OCI-LY7 (cell line): ENCODE results near the gene PODNL1. TPM values are rescaled to one million over a fixed set of nuclear protein-coding genes. Genes with fewer than 3 reads are reported as not detected.

ENCODE experiments used
- BruUV-seq: library from RNA; stranded (reverse); fragments of 400-500 nt; replicated peaks from 2 replicates; lab custom pipeline; 2021; lab: Mats Ljungman, UMichigan
- CTCF ChIA-PET: fragments of 300-600 bp; sonication (Branson Sonifier 250); formaldehyde crosslinking; loops from one replicate; lab custom pipeline; 2022; ENCODE audit warnings: antibody characterized with exemption; ENCODE audit not compliant: unreplicated experiment; lab: Charles Lee
- POLR2A ChIA-PET: fragments of 300-600 bp; sonication (Branson Sonifier 250); formaldehyde crosslinking; loops from one replicate; lab custom pipeline; 2022; ENCODE audit warnings: antibody characterized with exemption; lab: Charles Lee
- DNase-seq: peaks from one replicate; pipeline ENCODE4 v3.0.0-alpha.2; 2015; ENCODE audit warnings: low spot score
- H2AFZ ChIP-seq: fragments of 200-600 bp; sonication (generic), shearing (Covaris generic); 2 replicates; pipeline ENCODE4 v1.6.1; 2014; ENCODE audit warnings: mild to moderate bottlenecking, antibody characterized with exemption, low read length, moderate library complexity
- H3K27ac ChIP-seq: fragments of 200-600 bp; sonication (generic); 2 replicates; pipeline ENCODE4 v1.5.1; 2014; ENCODE audit warnings: mixed run types, low read depth, mild to moderate bottlenecking, moderate library complexity, low read length, inconsistent platforms; ENCODE audit not compliant: poor library complexity, severe bottlenecking
- H3K36me3 ChIP-seq: fragments of 200-600 bp; sonication (generic); 2 replicates; pipeline ENCODE4 v1.6.1; 2014; ENCODE audit warnings: mild to moderate bottlenecking, antibody characterized with exemption, low read length, moderate library complexity, mixed read lengths; ENCODE audit not compliant: insufficient read depth
- H3K4me1 ChIP-seq: fragments of 200-600 bp; sonication (generic); 2 replicates; pipeline ENCODE4 v1.5.1; 2014; ENCODE audit warnings: mild to moderate bottlenecking, low read length; ENCODE audit not compliant: insufficient read depth, poor library complexity, severe bottlenecking
- H3K4me2 ChIP-seq: fragments of 200-600 bp; sonication (generic); 2 replicates; pipeline ENCODE4 v1.6.1; 2014; ENCODE audit warnings: mild to moderate bottlenecking, low read length
- H3K4me3 ChIP-seq: fragments of 200-600 bp; sonication (generic); 2 replicates; pipeline ENCODE4 v1.5.1; 2014; ENCODE audit warnings: mild to moderate bottlenecking, low read depth, low read length; ENCODE audit not compliant: poor library complexity, severe bottlenecking
- H3K79me2 ChIP-seq: fragments of 200-600 bp; sonication (generic); 2 replicates; pipeline ENCODE4 v1.6.1; 2016; ENCODE audit warnings: low read depth, mild to moderate bottlenecking, low read length, moderate library complexity, mixed read lengths; ENCODE audit not compliant: insufficient read depth
- H3K9me2 ChIP-seq: fragments of 200-600 bp; sonication (generic); 2 replicates; pipeline ENCODE4 v1.6.1; 2016; ENCODE audit warnings: mild to moderate bottlenecking, low read length, mixed read lengths; ENCODE audit not compliant: insufficient read depth
- H3K9me3 ChIP-seq: fragments of 200-600 bp; sonication (generic); 2 replicates; pipeline ENCODE4 v1.6.1; 2014; ENCODE audit warnings: mild to moderate bottlenecking, mixed run types, low read length, mixed read lengths
- H4K20me1 ChIP-seq: fragments of 200-600 bp; sonication (generic); 2 replicates; pipeline ENCODE4 v1.6.1; 2014; ENCODE audit warnings: mild to moderate bottlenecking, antibody characterized with exemption, low read length, moderate library complexity, mixed read lengths; ENCODE audit not compliant: insufficient read depth
- EZH2phosphoT487 ChIP-seq: fragments of 200-600 bp; sonication (generic); IDR thresholded peaks from 2 replicates; pipeline ENCODE4 v1.6.1; 2018; ENCODE audit warnings: low read depth, borderline replicate concordance, mild to moderate bottlenecking, mixed run types, antibody characterized with exemption, low read length, moderate library complexity, mixed read lengths
- intact Hi-C: fragments of 100-400 bp; cut with micrococcal nuclease; formaldehyde crosslinking; loops from one replicate; pipeline ENCODE4 v1.10.0; 2022; ENCODE audit not compliant: unreplicated experiment
- total RNA-seq, 2 experiments: library from RNA; depleted of rRNA in 1 of 2; stranded (reverse); fragments of >200 nt in 1 of 2; shearing (Covaris generic) in 1 of 2; gene quantifications; 2 replicates each; pipeline ENCODE4 v1.2.3, GENCODE V29; 2014 to 2022
- TF ChIP-seq, protein P1 (sequence below): fragments of 200-600 bp; sonication (generic); conservative IDR thresholded peaks from 2 replicates; pipeline ENCODE4 v1.5.1; 2014; ENCODE audit warnings: mild to moderate bottlenecking, antibody characterized with exemption, low read length, moderate library complexity, mixed read lengths

Gene PODNL1
- total RNA-seq, 2 experiments from 2014 or later, result 0.16 TPM; not detected in 1

DNA sequence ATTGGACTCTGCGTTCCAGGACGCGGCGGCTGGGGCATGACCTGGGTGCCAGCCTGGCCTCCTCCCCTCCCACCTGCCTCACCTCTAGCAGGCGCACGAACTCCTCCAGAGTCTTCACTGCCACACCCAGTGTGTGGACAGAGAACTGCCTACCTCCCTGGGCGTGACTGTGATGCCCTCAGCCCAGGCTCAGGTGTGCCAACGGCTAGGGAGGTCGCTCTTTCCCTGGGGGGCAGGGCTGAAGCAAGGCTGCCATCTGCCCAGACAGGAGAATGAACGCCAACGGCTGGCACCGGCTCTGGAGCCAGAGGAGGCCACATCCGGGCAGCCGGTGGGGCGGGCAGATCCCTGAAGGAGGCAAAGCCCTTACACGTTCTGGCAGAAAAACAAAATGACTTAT is 49.9 kb downstream of the PODNL1 start:
- POLR2A ChIA-PET, result interaction anchor here (0.7 kb wide), 2 partner anchors 18 to 636 kb away, joined by 4 to 5 read pairs; no protein-coding TSS in a partner anchor
- H3K9me3 ChIP-seq, result no peaks in the 10 kb centered on the region
- peaks cover 9% of the 10 kb centered on the region for H3K4me1 ChIP-seq
- no peak overlapping the region for H3K4me2 ChIP-seq
- H3K9me2 ChIP-seq, result no peaks in the 10 kb centered on the region
- CTCF ChIA-PET, result no interaction called here
- H3K27ac ChIP-seq, result no peak overlapping the region
- no peaks in the 10 kb centered on the region for H4K20me1 ChIP-seq
- no peak for DNase-seq
- no peaks in the 10 kb centered on the region for H3K79me2 ChIP-seq
- intact Hi-C loops, result no loop called here
- no peak overlapping the region for H2AFZ ChIP-seq
- TF ChIP-seq, protein P1, sequence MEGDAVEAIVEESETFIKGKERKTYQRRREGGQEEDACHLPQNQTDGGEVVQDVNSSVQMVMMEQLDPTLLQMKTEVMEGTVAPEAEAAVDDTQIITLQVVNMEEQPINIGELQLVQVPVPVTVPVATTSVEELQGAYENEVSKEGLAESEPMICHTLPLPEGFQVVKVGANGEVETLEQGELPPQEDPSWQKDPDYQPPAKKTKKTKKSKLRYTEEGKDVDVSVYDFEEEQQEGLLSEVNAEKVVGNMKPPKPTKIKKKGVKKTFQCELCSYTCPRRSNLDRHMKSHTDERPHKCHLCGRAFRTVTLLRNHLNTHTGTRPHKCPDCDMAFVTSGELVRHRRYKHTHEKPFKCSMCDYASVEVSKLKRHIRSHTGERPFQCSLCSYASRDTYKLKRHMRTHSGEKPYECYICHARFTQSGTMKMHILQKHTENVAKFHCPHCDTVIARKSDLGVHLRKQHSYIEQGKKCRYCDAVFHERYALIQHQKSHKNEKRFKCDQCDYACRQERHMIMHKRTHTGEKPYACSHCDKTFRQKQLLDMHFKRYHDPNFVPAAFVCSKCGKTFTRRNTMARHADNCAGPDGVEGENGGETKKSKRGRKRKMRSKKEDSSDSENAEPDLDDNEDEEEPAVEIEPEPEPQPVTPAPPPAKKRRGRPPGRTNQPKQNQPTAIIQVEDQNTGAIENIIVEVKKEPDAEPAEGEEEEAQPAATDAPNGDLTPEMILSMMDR, result no peak
- TF ChIP-seq EZH2phosphoT487, result no peak
- H3K36me3 ChIP-seq, result no peaks in the 10 kb centered on the region
- BruUV-seq, result no TSS peak
- no peak overlapping the region for H3K4me3 ChIP-seq

GRCh38 chr19:13887517-13887916 is 50.7 kb downstream of the PODNL1 start:
- Histone ChIP-seq H3K9me2 (no peaks in the 10 kb centered on the region), H2AFZ (no peak overlapping the region), H3K4me2 (no peak overlapping the region), H3K4me3 (no peak overlapping the region), H3K9me3 (no peaks in the 10 kb centered on the region), H3K36me3 (no peaks in the 10 kb centered on the region), H4K20me1 (no peaks in the 10 kb centered on the region), H3K79me2 (no peaks in the 10 kb centered on the region), H3K4me1 (peaks cover 12% of the 10 kb centered on the region), H3K27ac (no peak overlapping the region)
- DNase-seq, result no peak
- POLR2A ChIA-PET, result interaction anchor here (0.7 kb wide), 2 partner anchors 18 to 637 kb away, joined by 4 to 5 read pairs; no protein-coding TSS in a partner anchor
- CTCF ChIA-PET, result no interaction called here
- TF ChIP-seq EZH2phosphoT487, result no peak
- TF ChIP-seq, protein P1, result no peak
- no TSS peak for BruUV-seq
- intact Hi-C loops, result no loop called here

DNA sequence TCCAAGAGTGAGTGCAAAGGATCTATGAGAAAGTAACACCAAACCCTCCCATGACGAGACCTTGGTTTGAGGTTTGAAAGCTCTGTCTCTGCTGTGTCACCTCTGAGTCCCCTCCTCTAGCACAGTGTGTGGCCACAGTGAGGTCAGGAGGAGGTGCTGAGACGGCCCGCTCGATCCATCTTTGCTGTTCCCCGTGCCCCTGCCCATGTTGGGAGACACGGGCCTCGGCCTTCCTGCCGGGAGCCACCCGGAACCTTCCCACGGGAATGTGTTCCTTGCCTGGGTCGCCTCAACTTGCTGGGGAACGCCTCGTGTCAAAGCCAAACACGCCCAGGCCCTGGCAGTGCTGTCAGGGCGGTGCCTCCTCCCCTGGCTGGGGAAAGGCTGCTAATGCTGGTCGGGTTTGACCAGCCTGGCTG is 51.2 kb downstream of the PODNL1 start:
- intact Hi-C loops, result no loop called here
- H3K36me3 ChIP-seq, result no peaks in the 10 kb centered on the region
- no peak for TF ChIP-seq EZH2phosphoT487
- TF ChIP-seq, protein P1, result no peak
- H3K4me3 ChIP-seq, result no peak overlapping the region
- H3K4me1 ChIP-seq, result peaks cover 17% of the 10 kb centered on the region
- POLR2A ChIA-PET, result no interaction called here
- H3K9me2 ChIP-seq, result no peaks in the 10 kb centered on the region
- H3K79me2 ChIP-seq, result no peaks in the 10 kb centered on the region
- H3K9me3 ChIP-seq, result no peaks in the 10 kb centered on the region
- H3K27ac ChIP-seq, result no peak overlapping the region
- no peak overlapping the region for H2AFZ ChIP-seq
- DNase-seq, result no peak
- no TSS peak for BruUV-seq
- CTCF ChIA-PET, result no interaction called here
- H3K4me2 ChIP-seq, result no peak overlapping the region
- no peaks in the 10 kb centered on the region for H4K20me1 ChIP-seq
